Lower leg skin (tissue), 4 donors: Measurements from ENCODE around the gene GGA3. TPM values are rescaled to one million over a fixed set of nuclear protein-coding genes. Genes with fewer than 3 reads are reported as not detected.

Experiments used
- DNase-seq, 2 donors: peaks; one replicate each; pipeline ENCODE4 v3.0.0-alpha.2; 2019; ENCODE audit warnings: low spot score in 2 of 2
- H3K4me3 ChIP-seq: fragments of 200-600 bp; sonication (generic); 2 replicates; pipeline ENCODE4 v1.5.1; 2017; ENCODE audit warnings: mild to moderate bottlenecking, low read depth; ENCODE audit not compliant: poor library complexity, severe bottlenecking
- CTCF ChIP-seq, 3 donors: fragments of 450-650 bp; IDR thresholded peaks; one replicate each; pipeline ENCODE4 v1.5.1; 2016; ENCODE audit warnings: antibody characterized with exemption in 3 of 3, mild to moderate bottlenecking in 3 of 3, moderate library complexity in 2 of 3
- POLR2A ChIP-seq, 2 donors: fragments of 450-650 bp; IDR thresholded peaks; one replicate each; pipeline ENCODE4 v1.6.1; 2016 to 2017; ENCODE audit warnings: antibody characterized with exemption in 2 of 2, mild to moderate bottlenecking in 1 of 2, moderate library complexity in 1 of 2
- WGBS, 2 donors: methylation state at CpG; one replicate each; pipeline ENCODE4 v1.1.5; 2018; 5-methylcytosine and 5-hydroxymethylcytosine counted together
- intact Hi-C: fragments of 100-400 bp; cut with DNase I; formaldehyde crosslinking; loops from one replicate; pipeline ENCODE4 v1.15.0; 2023; ENCODE audit warnings: low total_unique reads
- total RNA-seq, 4 donors: library from RNA; depleted of rRNA; stranded (reverse); fragments of >200 nt; gene quantifications; one replicate each; pipeline ENCODE4 v1.1.0, GENCODE V29; 2016

GGA3 gene
- total RNA-seq, 4 donors from 2014 or later: 27.5 to 43.1 (median 29.9) TPM

- H3K4me3 ChIP-seq: no peak overlapping the region
- intact Hi-C loops: no loop called here
- TF ChIP-seq POLR2A (IDR thresholded peaks at IDR 0.05) (no peak), CTCF (IDR thresholded peaks at IDR 0.05) (no peak)
- WGBS, 2 donors: 71 to 77% methylated on average over 12 of the region's 12 CpGs
- no peak for DNase-seq
Measured at GRCh38 chr17:75237100-75238014, 24.0 kb downstream of the GGA3 start.

GRCh38 chr17:75232786-75233185 is 28.6 kb downstream of the GGA3 start:
- intact Hi-C loops: no loop called here
- no peak overlapping the region for H3K4me3 ChIP-seq
- WGBS, 2 donors: 93 to 95% methylated on average over 13 of the region's 13 CpGs
- TF ChIP-seq POLR2A (IDR thresholded peaks at IDR 0.05) (no peak), CTCF (IDR thresholded peaks at IDR 0.05) (no peak)
- no peak for DNase-seq

- WGBS, 2 donors: 89 to 92% methylated on average over 18 of the region's 18 CpGs
- intact Hi-C loops: no loop called here
- no peak for DNase-seq
Measured at GRCh38 chr17:75231741-75232464, 29.5 kb downstream of the GGA3 start.

GRCh38 chr17:75231071-75231470 is 30.3 kb downstream of the GGA3 start:
- TF ChIP-seq POLR2A (IDR thresholded peaks at IDR 0.05): no peak
- no peak for TF ChIP-seq CTCF (IDR thresholded peaks at IDR 0.05)
- no peak for DNase-seq
- 97 to 98% methylated on average over 8 of the region's 8 CpGs for WGBS, 2 donors
- intact Hi-C loops: no loop called here
- H3K4me3 ChIP-seq: no peak overlapping the region

More at GRCh38 chr17:75231741-75232464, 29.5 kb downstream of the GGA3 start:
- no peak overlapping the region for H3K4me3 ChIP-seq
- TF ChIP-seq CTCF (IDR thresholded peaks at IDR 0.05) (no peak), POLR2A (IDR thresholded peaks at IDR 0.05) (no peak)

GRCh38 chr17:75228847-75229246 is 32.6 kb downstream of the GGA3 start:
- no peak overlapping the region for H3K4me3 ChIP-seq
- DNase-seq: no peak
- WGBS, 2 donors: 63 to 73% methylated on average over 4 of the region's 4 CpGs
- intact Hi-C loops: no loop called here
- TF ChIP-seq CTCF (IDR thresholded peaks at IDR 0.05) (no peak), POLR2A (IDR thresholded peaks at IDR 0.05) (no peak)
